Measurements from ENCODE around the gene APMAP. TPM values are rescaled to one million over a fixed set of nuclear protein-coding genes. Genes with fewer than 3 reads are reported as not detected.

APMAP gene
- total and polyA plus RNA-seq, 7 donors = 19.9 to 44.5 (median 25.5) TPM

DNA sequence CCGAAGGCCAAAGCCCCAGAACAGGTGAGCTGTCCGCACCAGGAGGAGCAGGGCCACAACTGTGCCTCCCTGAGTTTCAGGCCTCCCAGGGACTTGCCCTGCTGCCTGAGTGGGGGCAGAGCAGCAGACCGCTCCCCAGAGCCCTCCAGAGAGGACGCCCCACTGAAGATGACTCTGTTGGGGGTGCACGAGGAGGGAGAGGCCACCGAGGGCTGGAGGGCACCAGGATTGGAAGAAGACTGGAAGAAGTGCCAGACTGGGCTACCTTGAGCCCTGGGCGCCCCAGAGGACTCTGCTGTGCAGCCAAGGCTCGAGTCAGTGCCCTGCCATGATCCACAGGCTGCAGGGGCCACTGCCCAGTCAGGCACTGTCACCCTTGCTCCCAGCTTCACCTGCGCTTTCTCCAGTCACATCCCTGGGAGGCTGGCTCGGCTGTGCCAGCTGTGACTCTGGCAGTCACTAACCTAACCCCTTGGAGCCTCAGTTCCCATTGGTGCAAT lies 32.2 kb downstream of the APMAP start:
- no peaks in the 10 kb centered on the region for H3K9me3 ChIP-seq
- no peak overlapping the region for H3K4me3 ChIP-seq
- intact Hi-C loops (cut with DNase I) = loop anchor here in 1 of 2 donors (5.0 kb wide), 1 partner anchor 1483 kb away; no protein-coding TSS in a partner anchor
- no peaks in the 10 kb centered on the region for H3K4me1 ChIP-seq
- 88 to 92% (median 91%) methylated on average over 9 to 10 of the region's 10 CpGs for WGBS, 3 donors
- DNase-seq (no peak), ATAC-seq (no peak)
- H3K27ac ChIP-seq = no peak overlapping the region
- H3K27me3 ChIP-seq (ENCODE audit: insufficient read depth in 3 of 3, low read length in 2 of 3) = no peaks in the 10 kb centered on the region
- peaks cover 4 to 76% of the 10 kb centered on the region in 2 donors for H3K36me3 ChIP-seq (ENCODE audit: insufficient read depth in 1 of 2, low read depth in 1 of 2)
- TF ChIP-seq, protein P1, sequence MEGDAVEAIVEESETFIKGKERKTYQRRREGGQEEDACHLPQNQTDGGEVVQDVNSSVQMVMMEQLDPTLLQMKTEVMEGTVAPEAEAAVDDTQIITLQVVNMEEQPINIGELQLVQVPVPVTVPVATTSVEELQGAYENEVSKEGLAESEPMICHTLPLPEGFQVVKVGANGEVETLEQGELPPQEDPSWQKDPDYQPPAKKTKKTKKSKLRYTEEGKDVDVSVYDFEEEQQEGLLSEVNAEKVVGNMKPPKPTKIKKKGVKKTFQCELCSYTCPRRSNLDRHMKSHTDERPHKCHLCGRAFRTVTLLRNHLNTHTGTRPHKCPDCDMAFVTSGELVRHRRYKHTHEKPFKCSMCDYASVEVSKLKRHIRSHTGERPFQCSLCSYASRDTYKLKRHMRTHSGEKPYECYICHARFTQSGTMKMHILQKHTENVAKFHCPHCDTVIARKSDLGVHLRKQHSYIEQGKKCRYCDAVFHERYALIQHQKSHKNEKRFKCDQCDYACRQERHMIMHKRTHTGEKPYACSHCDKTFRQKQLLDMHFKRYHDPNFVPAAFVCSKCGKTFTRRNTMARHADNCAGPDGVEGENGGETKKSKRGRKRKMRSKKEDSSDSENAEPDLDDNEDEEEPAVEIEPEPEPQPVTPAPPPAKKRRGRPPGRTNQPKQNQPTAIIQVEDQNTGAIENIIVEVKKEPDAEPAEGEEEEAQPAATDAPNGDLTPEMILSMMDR (IDR thresholded peaks at IDR 0.05) = no peak

- ATAC-seq (peak in 1 of 4 donors; percentile 15), DNase-seq (no peak)
- no peak overlapping the region for H3K27ac ChIP-seq
- H3K36me3 ChIP-seq (ENCODE audit: insufficient read depth in 1 of 2, low read depth in 1 of 2) = peaks cover 4 to 70% of the 10 kb centered on the region in 2 donors
- intact Hi-C loops (cut with DNase I) = loop anchor here in 1 of 2 donors (5.0 kb wide), 1 partner anchor 1482 kb away; no protein-coding TSS in a partner anchor
- no peaks in the 10 kb centered on the region for H3K4me1 ChIP-seq
- 84 to 90% (median 89%) methylated on average over 12 to 14 of the region's 14 CpGs for WGBS, 3 donors
- TF ChIP-seq, protein P1 (IDR thresholded peaks at IDR 0.05) = no peak
- H3K9me3 ChIP-seq = no peaks in the 10 kb centered on the region
- H3K4me3 ChIP-seq = no peak overlapping the region
- no peaks in the 10 kb centered on the region for H3K27me3 ChIP-seq (ENCODE audit: insufficient read depth in 3 of 3, low read length in 2 of 3)
Measured at GRCh38 chr20:24959591-24960301, 32.8 kb downstream of the APMAP start.

DNA sequence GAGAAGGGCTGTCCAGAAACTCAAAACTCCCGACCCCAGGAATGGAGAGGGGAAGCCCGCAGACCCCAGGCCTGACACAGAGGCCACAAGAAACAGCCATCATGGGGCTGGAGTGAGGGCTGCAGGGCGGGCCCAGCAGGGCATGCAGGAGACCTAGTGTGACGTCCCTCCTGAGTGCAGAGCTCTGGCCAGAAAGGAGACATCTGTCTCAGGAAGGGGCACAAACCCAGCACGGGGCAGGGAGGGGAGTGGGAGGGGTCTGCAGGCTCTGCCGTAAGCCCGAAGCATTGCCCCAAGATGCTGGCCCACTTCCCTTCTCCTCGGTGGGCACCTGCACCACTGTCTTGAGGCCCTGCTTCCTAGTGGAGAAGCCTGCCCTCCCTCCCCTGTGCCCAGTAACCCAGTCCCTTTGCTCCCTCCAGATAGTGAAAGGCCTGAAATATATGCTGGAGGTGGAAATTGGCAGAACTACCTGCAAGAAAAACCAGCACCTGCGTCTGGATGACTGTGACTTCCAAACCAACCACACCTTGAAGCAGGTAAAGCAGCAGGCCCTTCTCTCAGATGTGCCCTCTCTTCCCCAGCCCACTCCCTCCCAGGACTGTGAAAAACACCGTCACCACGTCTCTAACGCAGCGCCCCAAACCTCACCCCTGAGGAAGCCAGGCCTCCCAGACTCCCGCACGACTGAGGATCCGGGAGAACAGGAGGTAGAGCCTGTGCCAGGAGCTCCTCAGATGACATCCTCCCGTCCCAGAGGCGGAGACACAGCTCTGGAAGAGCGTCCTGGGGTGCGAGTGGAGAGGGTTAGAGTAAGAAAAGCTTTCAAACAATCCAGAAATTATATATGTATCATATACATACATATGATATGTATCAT lies 33.8 kb downstream of the APMAP start:
- ATAC-seq (no peak), DNase-seq (no peak)
- peaks cover 3 to 60% of the 10 kb centered on the region in 2 donors for H3K36me3 ChIP-seq (ENCODE audit: insufficient read depth in 1 of 2, low read depth in 1 of 2)
- H3K4me1 ChIP-seq = no peaks in the 10 kb centered on the region
- intact Hi-C loops (cut with DNase I) = no loop called here
- 68 to 76% (median 70%) methylated on average over 19 to 20 of the region's 20 CpGs for WGBS, 3 donors
- no peaks in the 10 kb centered on the region for H3K9me3 ChIP-seq
- TF ChIP-seq, protein P1 (IDR thresholded peaks at IDR 0.05) = no peak
- H3K27me3 ChIP-seq (ENCODE audit: insufficient read depth in 3 of 3, low read length in 2 of 3) = no peaks in the 10 kb centered on the region
- H3K27ac ChIP-seq = no peak overlapping the region
- no peak overlapping the region for H3K4me3 ChIP-seq

- DNase-seq (no peak), ATAC-seq (no peak)
- WGBS, 3 donors = 93% methylated on average over 16 to 18 of the region's 18 CpGs
- Histone ChIP-seq H3K27me3 (ENCODE audit: insufficient read depth in 3 of 3, low read length in 2 of 3) (no peaks in the 10 kb centered on the region), H3K27ac (no peak overlapping the region), H3K4me3 (no peak overlapping the region), H3K4me1 (no peaks in the 10 kb centered on the region), H3K9me3 (no peaks in the 10 kb centered on the region), H3K36me3 (ENCODE audit: insufficient read depth in 1 of 2, low read depth in 1 of 2) (peaks cover 0 to 47% of the 10 kb centered on the region in 2 donors)
- intact Hi-C loops (cut with DNase I) = no loop called here
- TF ChIP-seq, protein P1 (IDR thresholded peaks at IDR 0.05) = no peak
Measured at GRCh38 chr20:24957326-24958016, 35.1 kb downstream of the APMAP start.
